Right lobe of liver (tissue), 4 donors: ENCODE data around the gene RHO.

Experiments used
- CTCF ChIP-seq, 4 donors: fragments of 200-600 bp in 3 of 4; fragments of 450-650 bp in 1 of 4; IDR thresholded peaks; one replicate each; pipeline versions ENCODE4 v1.5.1 to v1.8.0; 2016 to 2022; ENCODE audit warnings: antibody characterized with exemption in 4 of 4, mild to moderate bottlenecking in 2 of 4
- POLR2A ChIP-seq: fragments of 450-650 bp; IDR thresholded peaks from one replicate; pipeline ENCODE4 v1.6.1; 2017; ENCODE audit warnings: antibody characterized with exemption, mild to moderate bottlenecking
- donor health status: DM: no; HTN: no; CAD: no.
- donor health status: DM: no; HTN: no; CAD: no.
- donor health status: DM: no; HTN: yes; CAD: no.

- TF ChIP-seq CTCF (IDR thresholded peaks at IDR 0.05) (no peak), POLR2A (no peak)
These were observed 10.3 kb upstream of the RHO start for GRCh38 chr3:129518038-129518561.
